Motor neuron (in vitro differentiated cells): ENCODE results near the gene TTLL8. TPM values are rescaled to one million over a fixed set of nuclear protein-coding genes. Genes with fewer than 3 reads are reported as not detected.
"Not testable (repeated sequence)": the region's sequence is repeated elsewhere in the genome, so short reads cannot be mapped to it uniquely, and the experiment has no call there.

Experiments
- ATAC-seq, 8 experiments: fragments of 200-7000 bp; cut with Tn5 transposase; replicated peaks in 6 of 8; 2 replicates each; pipeline ENCODE4 v1.8.0; 2021; ENCODE audit warnings: mild to moderate bottlenecking in 8 of 8, moderate library complexity in 8 of 8
- H3K27ac ChIP-seq, 2 donors: fragments of 250-450 bp; sonication (Bioruptor Pico); 2 replicates each; pipeline ENCODE4 v1.9.0; 2021; ENCODE audit warnings: antibody characterized with exemption in 2 of 2, mild to moderate bottlenecking in 2 of 2, moderate library complexity in 1 of 2
- H3K4me1 ChIP-seq, 2 donors: fragments of 250-450 bp; sonication (Bioruptor Pico); replicated peaks in 1 of 2; 2 replicates each; pipeline ENCODE4 v1.6.1; 2021; ENCODE audit warnings: antibody characterized with exemption in 2 of 2, mild to moderate bottlenecking in 2 of 2, moderate library complexity in 1 of 2
- H3K4me3 ChIP-seq, 5 donors: fragments of 250-450 bp; sonication (Bioruptor Pico); 2 replicates each; pipeline ENCODE4 v1.9.0; 2021; ENCODE audit warnings: antibody characterized with exemption in 5 of 5, mild to moderate bottlenecking in 5 of 5, moderate library complexity in 4 of 5
- WGBS, 10 experiments: fragments of 450-650 bp; shearing (Covaris generic); methylation state at CpG; one replicate each; pipeline ENCODE4 v1.0.0; 2022; 5-methylcytosine and 5-hydroxymethylcytosine counted together
- in situ Hi-C, 9 experiments: fragments of 400-800 bp; cut with MboI; loops; one replicate each; pipeline ENCODE4 v1.15.0; 2021; ENCODE audit warnings: low sequenced_read_pairs in 9 of 9, low pct_unique_long_range_greater_than_20kb in 2 of 9; ENCODE audit not compliant: unreplicated experiment in 9 of 9
- total RNA-seq, 8 experiments: library from RNA; unstranded; fragments of 300-600 nt; gene quantifications; 2 replicates each; pipeline versions ENCODE4 v1.2.3 to v1.2.4, GENCODE V29; 2022

The TTLL8 gene
- total RNA-seq, 8 experiments from 2014 or later = 0.09 to 0.17 TPM; not detected in 6

DNA sequence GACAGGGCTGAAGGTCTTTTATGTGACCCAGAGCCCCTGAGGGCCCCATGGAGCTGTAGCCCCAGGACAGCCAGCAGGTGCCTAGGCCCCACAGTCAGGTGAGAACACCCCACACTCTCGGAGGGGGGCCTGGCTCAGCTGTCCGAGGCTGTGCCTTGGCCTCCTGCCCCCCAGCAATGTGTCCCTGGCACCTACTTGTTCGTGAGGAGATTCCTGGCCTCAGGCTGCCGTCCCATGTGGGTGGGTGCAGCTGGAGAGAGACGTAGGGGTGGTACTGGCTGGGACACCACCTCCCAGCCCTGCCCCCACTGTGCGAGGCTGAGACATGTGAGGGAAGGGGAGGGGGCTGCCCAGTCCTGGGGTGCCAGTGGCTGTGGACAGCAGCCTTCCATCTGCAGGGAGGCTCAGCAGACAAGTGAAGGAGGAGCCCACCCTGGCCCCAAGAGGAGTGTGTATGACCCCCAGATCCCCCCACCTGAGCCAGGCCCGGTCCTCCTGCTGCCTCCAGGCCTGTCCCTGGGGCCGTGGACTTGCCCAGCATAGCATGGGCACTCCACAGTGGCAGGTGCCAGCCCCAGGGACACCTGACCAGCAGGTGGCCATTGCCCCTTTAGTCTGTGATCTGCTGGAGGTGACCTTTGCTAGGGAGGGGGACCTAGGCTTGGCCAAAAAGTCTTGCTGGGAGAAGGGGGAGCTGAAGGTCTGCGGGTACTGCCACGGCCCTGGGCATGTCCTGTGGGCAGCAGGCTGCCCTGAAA, 62.6 kb downstream of the TTLL8 start:
- in situ Hi-C loops = no loop called here

DNA sequence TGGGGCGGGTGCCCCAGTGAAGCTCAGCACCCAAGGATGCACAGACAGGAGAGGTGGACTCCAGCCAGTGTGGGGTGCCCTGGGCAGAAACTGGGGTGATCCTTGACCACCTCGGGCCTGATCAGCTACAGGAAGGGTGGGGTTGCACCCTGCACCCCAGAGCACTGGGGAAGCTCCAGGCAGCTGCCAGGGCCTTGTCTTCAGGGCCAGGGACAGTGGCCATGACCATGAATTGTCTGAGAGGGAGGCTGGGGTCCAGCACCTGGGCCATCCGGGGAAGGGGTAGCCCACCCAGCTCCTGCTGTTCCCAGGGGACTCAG, 63.1 kb downstream of the TTLL8 start:
- ATAC-seq = no peak
- Histone ChIP-seq H3K4me1 (no peaks in the 10 kb centered on the region), H3K4me3 (no peak overlapping the region), H3K27ac (no peak overlapping the region)
- no CpG with 5 or more reads among the region's 3 CpGs for WGBS, 10 experiments
- in situ Hi-C loops = no loop called here

More for the DNA sequence above, 62.6 kb downstream of the TTLL8 start:
- H3K27ac ChIP-seq = no peak overlapping the region
- ATAC-seq = no peak
- 29 to 92% (median 40%) methylated on average over 1 to 2 of the region's 10 CpGs; no CpG with 5 or more reads in 7 of the 10 experiments for WGBS, 10 experiments
- no peaks in the 10 kb centered on the region for H3K4me1 ChIP-seq
- no peak overlapping the region for H3K4me3 ChIP-seq

DNA sequence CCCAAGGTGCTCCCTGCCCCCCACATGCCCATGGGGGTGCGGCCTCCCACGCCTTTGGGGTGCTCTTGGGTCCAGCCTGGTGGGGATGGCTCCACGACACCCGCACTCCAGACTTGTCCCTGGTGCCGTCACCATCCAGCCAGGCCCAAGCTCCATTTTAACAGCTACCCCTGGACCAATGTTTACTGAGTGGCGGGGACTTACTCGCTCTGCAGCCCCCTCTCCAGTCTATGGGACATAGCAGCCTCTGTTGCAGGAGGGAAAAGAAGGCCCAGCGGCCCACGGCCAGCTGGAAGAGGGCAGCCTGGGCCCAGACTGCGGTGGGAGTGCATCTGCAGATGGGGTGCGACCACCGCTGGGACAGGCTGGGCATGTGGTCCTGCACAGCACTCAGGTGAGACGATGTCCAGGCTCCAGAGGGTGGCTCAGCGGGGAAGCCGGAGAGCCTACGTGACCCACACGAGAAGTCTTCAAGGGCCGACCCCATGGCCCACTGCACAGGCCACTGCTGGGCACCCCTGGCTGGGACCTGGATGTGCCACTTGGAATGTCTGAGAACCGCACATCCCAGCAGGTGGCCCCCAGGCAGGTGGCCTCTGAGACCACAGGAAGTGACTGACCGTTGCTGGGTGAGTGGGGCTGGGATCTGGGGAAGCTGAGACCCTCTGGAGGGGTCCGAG, 63.6 kb downstream of the TTLL8 start:
- Histone ChIP-seq H3K27ac (no peak overlapping the region), H3K4me3 (no peak overlapping the region), H3K4me1 (no peaks in the 10 kb centered on the region)
- in situ Hi-C loops = no loop called here
- ATAC-seq = no peak
- WGBS, 10 experiments = 45 to 92% methylated on average over 4 of the region's 21 CpGs; no CpG with 5 or more reads in 8 of the 10 experiments

DNA sequence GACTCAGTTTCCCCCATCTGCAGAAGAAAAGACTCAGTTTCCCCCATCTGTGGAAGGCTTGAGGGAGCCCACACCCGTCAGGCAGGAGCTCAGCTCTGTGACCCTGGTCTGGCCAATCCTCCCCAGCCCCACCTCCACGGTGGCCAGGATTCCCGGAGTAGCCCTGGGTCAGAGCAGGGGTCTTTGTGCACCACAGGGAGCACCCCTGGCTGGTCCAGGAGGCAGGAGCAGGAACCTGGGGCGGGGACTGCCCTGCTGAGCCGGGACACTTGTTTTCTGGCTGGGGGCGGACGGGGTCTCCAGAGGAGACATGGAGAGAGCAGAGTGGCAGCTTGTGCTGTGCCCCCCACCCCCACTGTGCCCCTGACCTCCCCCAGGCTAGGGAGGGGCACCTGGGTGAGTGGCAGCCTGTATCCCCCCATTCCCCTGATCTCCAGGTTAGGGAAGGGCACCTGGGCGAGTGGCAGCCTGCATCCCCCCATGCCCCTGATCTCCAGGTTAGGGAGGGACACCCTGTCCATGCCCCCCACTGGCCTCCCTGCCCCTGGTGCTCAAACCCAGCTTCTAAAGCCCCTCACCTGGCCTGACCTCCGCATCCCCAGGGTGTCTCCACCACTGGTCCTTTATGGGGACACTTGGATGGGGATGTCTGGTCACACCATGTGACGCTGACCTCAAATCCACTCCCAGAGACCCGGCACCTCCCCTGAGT, 64.3 kb downstream of the TTLL8 start:
- in situ Hi-C loops = no loop called here
- ATAC-seq = peak in 4 of 8 experiments; percentile 3 to 34 (median 8)
- WGBS, 10 experiments = 0 to 80% (median 30%) methylated on average over 1 to 7 of the region's 11 CpGs; no CpG with 5 or more reads in 6 of the 10 experiments
- H3K4me1 ChIP-seq = no peaks in the 10 kb centered on the region
- no peak overlapping the region for H3K27ac ChIP-seq
- no peak overlapping the region for H3K4me3 ChIP-seq

DNA sequence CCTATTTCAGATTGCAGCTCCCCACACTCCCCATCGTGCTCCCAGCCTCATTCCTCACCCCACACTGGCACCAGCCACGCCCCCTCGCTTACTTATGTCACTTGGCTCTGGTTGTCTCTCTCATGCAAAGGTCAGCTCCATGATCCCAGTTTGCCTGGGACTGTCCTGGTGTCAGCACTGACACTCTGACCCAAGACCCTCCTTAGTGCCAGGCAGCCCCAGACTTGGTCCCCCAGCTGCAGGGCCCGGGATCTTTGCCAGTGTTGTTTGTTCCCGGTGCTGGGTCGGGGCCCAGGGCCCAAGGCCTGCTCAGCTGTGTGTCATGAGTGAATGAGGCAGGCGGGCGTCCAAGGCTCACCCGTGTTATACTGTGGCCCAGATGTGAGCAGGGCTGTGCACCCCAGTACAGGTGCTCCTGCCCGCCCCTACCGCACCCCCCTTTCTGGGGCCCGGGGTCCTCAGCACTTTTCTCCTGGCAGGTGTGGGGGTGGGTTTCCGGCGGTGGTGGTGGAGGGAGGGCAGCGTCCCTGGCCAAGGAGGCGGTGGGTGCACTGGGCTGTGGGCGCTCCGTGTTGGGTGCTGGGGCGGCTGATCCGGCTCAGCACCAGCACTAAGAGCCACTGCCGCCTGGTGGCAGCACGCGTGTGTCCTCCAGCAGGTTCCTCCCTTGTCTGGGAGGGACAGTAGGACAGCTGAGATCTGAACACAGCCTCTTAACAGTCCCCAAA, 65.0 kb downstream of the TTLL8 start:
- in situ Hi-C loops = no loop called here

DNA sequence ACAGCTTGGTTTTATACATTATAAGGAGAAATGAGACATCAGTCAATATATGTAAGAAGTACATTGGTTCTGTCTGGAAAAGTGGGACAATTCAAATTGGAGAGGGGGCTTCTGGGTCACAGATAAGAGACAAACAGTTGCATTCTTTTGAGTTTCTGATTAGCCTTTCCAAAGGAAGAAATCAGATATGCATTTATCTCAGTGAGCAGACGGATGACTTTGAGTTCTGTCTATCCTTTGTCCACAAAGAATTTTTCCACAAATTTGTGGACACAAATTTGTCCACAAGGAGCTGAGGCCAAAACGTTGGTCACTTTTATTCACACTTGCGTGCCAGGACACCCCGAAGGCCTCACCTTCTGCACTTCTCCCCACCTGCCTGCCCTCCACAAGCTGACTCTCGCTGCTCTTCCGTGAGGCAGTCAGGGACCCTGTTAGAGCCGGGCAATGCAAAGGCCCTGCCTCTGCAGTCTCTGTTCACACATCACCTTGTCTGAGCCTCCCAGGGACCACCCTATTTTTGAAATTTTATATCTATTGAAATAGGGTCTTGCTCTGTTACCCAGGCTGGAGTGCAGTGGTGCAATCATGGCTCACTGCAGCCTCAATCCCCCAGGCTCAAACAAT, 66.1 kb downstream of the TTLL8 start:
- Histone ChIP-seq H3K27ac (no peak overlapping the region), H3K4me1 (no peaks in the 10 kb centered on the region), H3K4me3 (no peak overlapping the region)
- WGBS, 10 experiments = 43 to 87% (median 66%) methylated on average over 1 to 7 of the region's 7 CpGs; no CpG with 5 or more reads in 1 of the 10 experiments
- in situ Hi-C loops = no loop called here
- no peak for ATAC-seq

More for the DNA sequence above, 65.0 kb downstream of the TTLL8 start:
- peak; percentile 47 to 97 (median 64) for ATAC-seq
- Histone ChIP-seq H3K27ac (no peak overlapping the region), H3K4me1 (no peaks in the 10 kb centered on the region), H3K4me3 (no peak overlapping the region)
- 10 to 60% methylated on average over 2 of the region's 23 CpGs; no CpG with 5 or more reads in 8 of the 10 experiments for WGBS, 10 experiments

DNA sequence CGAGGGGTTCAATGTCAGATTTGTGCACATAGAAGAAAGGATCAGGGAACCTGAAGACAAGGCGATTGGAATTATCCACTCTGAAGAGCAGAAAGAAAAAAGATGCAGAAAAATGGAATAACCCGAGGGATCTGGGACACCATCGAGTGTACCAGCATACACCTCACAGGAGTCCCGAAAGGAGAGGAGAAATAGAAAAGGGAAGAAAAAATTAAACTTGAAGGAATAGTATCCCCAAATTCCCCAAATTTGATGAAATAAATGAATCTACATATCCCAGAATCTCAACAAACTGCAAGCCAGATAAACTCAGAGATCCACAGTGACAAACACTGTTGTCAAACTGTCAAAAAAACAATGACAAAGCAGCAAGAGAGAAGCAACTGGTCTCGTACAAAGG, 66.9 kb downstream of the TTLL8 start:
- no peak for ATAC-seq
- no peak overlapping the region for H3K4me3 ChIP-seq
- WGBS, 10 experiments = 33 to 87% (median 65%) methylated on average over 5 to 6 of the region's 6 CpGs
- in situ Hi-C loops = no loop called here
- no peaks in the 10 kb centered on the region for H3K4me1 ChIP-seq
- no peak overlapping the region for H3K27ac ChIP-seq

DNA sequence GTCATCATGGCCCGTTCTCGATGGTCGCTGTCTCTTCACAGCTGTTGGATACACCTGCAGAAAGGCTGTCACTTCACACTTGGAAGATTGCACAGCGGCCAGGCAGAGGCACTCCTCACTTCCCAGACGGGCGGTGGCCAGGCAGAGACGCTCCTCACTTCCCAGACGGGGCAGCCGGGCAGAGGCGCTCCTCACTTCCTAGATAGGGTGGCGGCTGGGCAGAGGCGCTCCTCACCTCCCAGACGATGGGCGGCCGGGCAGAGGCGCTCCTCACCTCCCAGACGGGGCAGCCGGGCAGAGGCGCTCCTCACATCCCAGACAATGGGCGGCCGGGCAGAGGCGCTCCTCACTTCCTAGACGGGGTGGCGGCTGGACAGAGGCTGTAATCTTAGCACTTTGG, 68.3 kb downstream of the TTLL8 start:
- H3K4me3 ChIP-seq, H3K27ac ChIP-seq, H3K4me1 ChIP-seq, in situ Hi-C loops, ATAC-seq: not testable (repeated sequence)
- no CpG with 5 or more reads among the region's 24 CpGs for WGBS, 10 experiments

DNA sequence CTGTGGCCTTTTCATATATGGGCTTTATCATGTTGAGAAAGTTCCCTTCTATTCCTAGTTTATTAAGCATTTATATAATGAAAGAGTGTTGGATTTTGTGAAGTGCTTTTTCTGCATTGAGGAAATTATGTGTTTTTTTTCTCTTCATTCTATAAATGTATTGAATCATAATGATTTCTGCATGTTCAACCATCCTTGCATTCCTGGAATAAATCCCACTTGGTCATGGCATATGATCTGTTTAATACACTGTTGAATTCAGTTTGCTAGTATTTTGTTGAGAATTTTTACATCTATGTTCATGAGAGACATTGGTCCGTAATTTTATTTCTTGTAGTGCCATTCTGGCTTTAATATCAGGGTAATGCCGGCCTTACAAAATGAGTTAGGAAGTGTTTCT, 71.8 kb downstream of the TTLL8 start:
- ATAC-seq = no peak
- WGBS, 10 experiments = 49 to 100% (median 86%) methylated on average over 1 to 2 of the region's 2 CpGs
- in situ Hi-C loops = no loop called here
- H3K4me3 ChIP-seq = no peak overlapping the region
- H3K27ac ChIP-seq = no peak overlapping the region
- H3K4me1 ChIP-seq = no peaks in the 10 kb centered on the region

DNA sequence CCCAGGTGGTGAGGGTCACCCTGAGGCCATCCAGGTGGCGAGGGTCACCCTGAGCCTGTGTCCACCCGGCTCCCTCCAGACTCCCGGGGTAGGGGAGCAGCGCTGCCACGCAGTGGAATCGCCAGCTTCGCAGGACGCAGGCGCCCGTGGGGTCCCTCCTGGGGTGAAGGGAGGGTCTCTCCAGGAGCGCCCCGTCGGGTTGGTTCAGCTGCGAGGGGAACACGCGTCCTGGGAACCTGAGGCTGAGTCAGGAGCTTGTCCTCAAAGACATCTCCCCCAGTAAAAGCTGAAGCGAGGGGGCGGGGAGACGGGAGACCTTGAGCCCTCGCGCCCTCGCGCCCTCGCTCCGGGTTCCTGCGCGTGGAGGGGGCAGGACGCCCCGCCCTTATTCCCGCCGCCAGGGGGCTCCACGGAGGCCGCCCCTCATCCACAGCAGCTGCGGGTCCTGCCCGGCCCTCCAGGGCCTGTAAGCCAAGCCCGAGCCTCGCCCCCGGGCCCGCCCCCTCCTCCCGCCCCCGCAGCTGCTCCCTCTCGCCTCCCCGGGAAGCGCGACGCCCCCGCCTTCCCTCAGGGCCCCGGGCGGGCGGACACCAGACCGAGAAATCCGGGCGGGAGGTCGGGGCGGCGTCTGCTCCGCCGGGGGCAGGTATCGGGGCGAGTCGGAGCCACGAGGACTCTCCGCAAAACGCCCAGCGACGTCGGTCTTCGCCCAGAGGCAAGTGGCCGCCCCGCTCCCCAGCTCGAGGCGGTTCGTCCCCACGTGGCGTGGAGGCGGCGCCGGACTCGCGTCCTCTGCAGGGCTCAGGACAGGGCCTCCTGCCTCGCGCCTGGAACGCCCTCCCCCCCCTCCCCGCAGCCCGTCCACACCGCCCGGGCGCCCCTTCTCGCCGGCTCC, 74.7 kb downstream of the TTLL8 start:
- in situ Hi-C loops = no loop called here
- 20 to 36% methylated on average over 1 to 9 of the region's 90 CpGs; no CpG with 5 or more reads in 8 of the 10 experiments for WGBS, 10 experiments
- ATAC-seq = peak in 6 of 8 experiments; percentile 48 to 87 (median 85)
- no peak overlapping the region for H3K27ac ChIP-seq
- H3K4me1 ChIP-seq = no peaks in the 10 kb centered on the region
- H3K4me3 ChIP-seq = no peak overlapping the region

DNA sequence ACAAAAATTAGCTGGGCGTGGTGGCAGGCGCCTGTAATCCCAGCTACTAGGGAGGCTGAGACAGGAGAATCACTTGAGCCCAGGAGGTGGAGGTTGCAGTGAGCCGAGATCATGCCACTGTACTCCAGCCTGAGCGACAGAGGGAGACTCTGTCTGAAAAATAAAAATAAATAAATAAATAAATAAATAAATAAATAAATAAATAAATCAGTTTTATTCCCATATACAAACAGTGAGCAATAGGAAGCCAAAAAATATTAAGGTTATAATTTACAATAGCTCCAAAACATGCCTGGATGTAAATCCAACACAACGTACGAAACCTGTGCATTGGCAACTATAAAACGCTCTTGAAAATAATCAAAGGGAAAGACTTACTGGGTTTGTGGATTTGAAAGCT, 76.3 kb downstream of the TTLL8 start:
- H3K4me3 ChIP-seq, ATAC-seq, H3K4me1 ChIP-seq, H3K27ac ChIP-seq, in situ Hi-C loops: not testable (repeated sequence)
- 76 to 100% (median 96%) methylated on average over 1 to 7 of the region's 7 CpGs for WGBS, 10 experiments
